Measurements from ENCODE around the gene CCL21.
"Not testable (repeated sequence)": the region's sequence is repeated elsewhere in the genome, so short reads cannot be mapped to it uniquely, and the experiment has no call there.

Gene CCL21, protein sequence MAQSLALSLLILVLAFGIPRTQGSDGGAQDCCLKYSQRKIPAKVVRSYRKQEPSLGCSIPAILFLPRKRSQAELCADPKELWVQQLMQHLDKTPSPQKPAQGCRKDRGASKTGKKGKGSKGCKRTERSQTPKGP

DNA sequence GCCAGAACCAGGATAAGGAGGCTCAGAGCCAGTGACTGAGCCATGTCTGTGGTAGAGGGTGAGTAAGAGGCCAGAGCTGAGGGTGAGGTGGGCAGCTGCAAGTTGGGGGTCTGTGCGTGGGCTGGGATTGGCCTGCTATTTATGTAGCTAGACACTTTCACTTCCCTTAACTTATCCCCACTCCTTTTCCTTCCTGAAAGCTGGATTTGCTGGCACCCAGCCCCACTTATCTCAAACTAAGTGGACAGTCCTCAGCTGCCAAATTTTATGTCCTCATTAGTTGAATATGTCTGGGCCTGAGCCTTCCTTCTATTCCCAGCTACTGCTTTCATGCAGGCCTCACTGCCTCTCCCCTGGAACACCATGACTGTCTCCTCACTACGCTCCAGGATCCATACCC is at the start of gene CCL21:
CCL21 (minus strand) TSS at position 114 of the 400 bp plus-strand sequence; CDS start at position 44, 70 bp downstream.
- Histone ChIP-seq H3K27me3 (ENCODE audit: control insufficient read depth, insufficient read depth, low read length) (no peaks in the 10 kb centered on the region), H3K4me1 (ENCODE audit: control insufficient read depth, insufficient read depth, low read length) (no peaks in the 10 kb centered on the region), H3K9ac (ENCODE audit: low read depth, low read length) (no peak within 1 kb of the TSS), H3K27ac (ENCODE audit: low read depth, low read length) (no peak within 1 kb of the TSS), H3K36me3 (ENCODE audit: control insufficient read depth, insufficient read depth, low read length) (no peaks in the 10 kb centered on the region), H3K9me3 (ENCODE audit: control insufficient read depth, insufficient read depth, low read length) (no peaks in the 10 kb centered on the region), H3K4me3 (ENCODE audit: low read depth, low read length) (no peak within 1 kb of the TSS)

DNA sequence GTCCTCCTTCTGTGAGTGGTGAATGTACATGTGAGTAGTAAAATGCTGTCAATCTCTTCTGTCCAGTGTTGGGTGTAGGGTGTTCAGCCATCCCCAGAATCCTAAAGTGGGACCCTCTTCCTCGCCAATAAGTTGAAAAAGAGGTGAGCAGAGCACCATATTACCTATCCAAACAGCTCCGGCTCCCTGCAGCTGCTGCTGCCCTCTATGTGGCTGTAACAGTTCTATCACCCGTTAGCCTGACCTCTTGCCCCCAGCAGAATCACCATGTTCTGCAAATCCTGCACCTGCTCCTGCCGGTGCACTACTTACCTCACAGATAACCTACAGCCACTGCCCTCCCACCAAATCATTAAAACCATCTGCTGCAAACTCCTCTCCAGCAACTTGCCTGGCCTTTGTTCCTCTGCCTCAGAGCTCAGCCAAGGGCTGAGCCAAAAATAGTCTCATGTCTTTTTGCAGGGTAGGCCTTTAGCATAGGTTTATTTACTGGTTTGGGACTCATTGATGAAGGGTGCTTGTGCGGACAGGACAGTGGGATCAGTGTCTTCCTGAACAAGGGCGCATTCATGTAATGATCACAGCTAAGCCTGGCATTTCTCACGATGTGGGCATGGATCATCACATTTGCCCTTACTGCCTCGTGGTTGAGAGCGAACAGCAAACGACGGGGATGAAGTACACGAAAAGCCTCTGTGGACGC is 49.6 kb upstream of the CCL21 start:
- Histone ChIP-seq H3K27ac (ENCODE audit: low read depth, low read length) (no peak overlapping the region), H3K4me1 (ENCODE audit: control insufficient read depth, insufficient read depth, low read length) (no peaks in the 10 kb centered on the region), H3K36me3 (ENCODE audit: control insufficient read depth, insufficient read depth, low read length) (no peaks in the 10 kb centered on the region), H3K9ac (ENCODE audit: low read depth, low read length) (no peak overlapping the region), H3K9me3 (ENCODE audit: control insufficient read depth, insufficient read depth, low read length) (no peaks in the 10 kb centered on the region), H3K4me3 (ENCODE audit: low read depth, low read length) (no peak overlapping the region), H3K27me3 (ENCODE audit: control insufficient read depth, insufficient read depth, low read length) (no peaks in the 10 kb centered on the region)

GRCh38 chr9:34750320-34750719 is 40.4 kb upstream of the CCL21 start:
- not testable (repeated sequence) for H3K9me3 ChIP-seq (ENCODE audit: control insufficient read depth, insufficient read depth, low read length); H3K9ac ChIP-seq (ENCODE audit: low read depth, low read length); H3K4me1 ChIP-seq (ENCODE audit: control insufficient read depth, insufficient read depth, low read length); H3K27me3 ChIP-seq (ENCODE audit: control insufficient read depth, insufficient read depth, low read length); H3K36me3 ChIP-seq (ENCODE audit: control insufficient read depth, insufficient read depth, low read length); H3K4me3 ChIP-seq (ENCODE audit: low read depth, low read length); H3K27ac ChIP-seq (ENCODE audit: low read depth, low read length)

GRCh38 chr9:34746526-34746925 is 36.6 kb upstream of the CCL21 start:
- Histone ChIP-seq H3K9ac (ENCODE audit: low read depth, low read length) (no peak overlapping the region), H3K27me3 (ENCODE audit: control insufficient read depth, insufficient read depth, low read length) (no peaks in the 10 kb centered on the region), H3K4me3 (ENCODE audit: low read depth, low read length) (no peak overlapping the region), H3K4me1 (ENCODE audit: control insufficient read depth, insufficient read depth, low read length) (no peaks in the 10 kb centered on the region), H3K27ac (ENCODE audit: low read depth, low read length) (no peak overlapping the region), H3K36me3 (ENCODE audit: control insufficient read depth, insufficient read depth, low read length) (no peaks in the 10 kb centered on the region), H3K9me3 (ENCODE audit: control insufficient read depth, insufficient read depth, low read length) (peaks cover 3% of the 10 kb centered on the region; the same call in 1 of the 2 replicates)

DNA sequence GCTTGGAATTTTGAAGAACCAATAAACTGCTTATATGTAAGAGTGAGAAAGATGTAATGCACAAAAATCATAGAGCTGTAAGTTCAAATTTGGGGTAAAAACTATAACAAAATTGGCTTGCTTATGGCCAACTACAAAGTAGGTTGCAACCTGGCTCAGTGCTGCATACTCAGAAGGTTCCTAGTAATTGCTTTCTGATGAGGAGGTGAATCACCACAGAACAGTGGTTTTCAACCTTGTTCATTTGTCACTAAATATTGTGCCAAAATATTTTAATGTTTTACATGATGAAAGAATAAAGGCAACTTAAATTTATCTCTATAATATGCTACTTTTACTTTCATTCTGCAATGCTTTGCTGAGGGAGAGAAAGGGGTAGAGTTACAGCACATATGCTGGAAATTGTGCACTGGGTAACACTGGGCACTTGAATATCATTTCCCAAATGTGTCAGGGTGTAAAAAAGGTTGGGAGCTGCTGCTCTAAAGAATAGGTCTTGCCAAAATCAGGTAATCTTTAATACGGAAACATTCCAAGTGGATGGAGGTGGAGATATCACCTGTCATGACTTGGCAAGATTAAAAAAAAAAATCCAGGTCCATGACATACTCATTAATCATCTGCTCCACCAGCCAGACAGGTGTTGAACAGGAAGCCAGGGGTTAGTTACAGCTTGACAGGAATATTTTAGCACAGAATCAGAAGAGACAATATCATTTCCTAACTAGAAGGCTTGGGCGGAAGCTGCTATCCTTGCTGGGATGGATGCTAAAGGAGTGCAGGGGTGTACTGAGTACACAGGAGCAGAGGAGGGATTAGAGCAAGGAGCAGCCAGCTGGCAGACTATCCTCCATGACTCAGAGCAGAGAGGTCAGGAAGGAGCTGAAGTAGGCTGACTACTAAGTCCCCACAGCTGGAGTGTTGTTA is 34.6 kb upstream of the CCL21 start:
- Histone ChIP-seq H3K4me3 (ENCODE audit: low read depth, low read length) (no peak overlapping the region), H3K27ac (ENCODE audit: low read depth, low read length) (no peak overlapping the region)

GRCh38 chr9:34742710-34743109 is 32.8 kb upstream of the CCL21 start:
- Histone ChIP-seq H3K9ac (ENCODE audit: low read depth, low read length) (no peak overlapping the region), H3K36me3 (ENCODE audit: control insufficient read depth, insufficient read depth, low read length) (no peaks in the 10 kb centered on the region), H3K27me3 (ENCODE audit: control insufficient read depth, insufficient read depth, low read length) (no peaks in the 10 kb centered on the region), H3K27ac (ENCODE audit: low read depth, low read length) (no peak overlapping the region), H3K4me1 (ENCODE audit: control insufficient read depth, insufficient read depth, low read length) (no peaks in the 10 kb centered on the region), H3K9me3 (ENCODE audit: control insufficient read depth, insufficient read depth, low read length) (peaks cover 2% of the 10 kb centered on the region; the same call in 1 of the 2 replicates), H3K4me3 (ENCODE audit: low read depth, low read length) (no peak overlapping the region)

More for the DNA sequence above, 34.6 kb upstream of the CCL21 start:
- Histone ChIP-seq H3K9me3 (ENCODE audit: control insufficient read depth, insufficient read depth, low read length) (peaks cover 3% of the 10 kb centered on the region; the same call in 1 of the 2 replicates), H3K36me3 (ENCODE audit: control insufficient read depth, insufficient read depth, low read length) (no peaks in the 10 kb centered on the region), H3K9ac (ENCODE audit: low read depth, low read length) (no peak overlapping the region), H3K27me3 (ENCODE audit: control insufficient read depth, insufficient read depth, low read length) (no peaks in the 10 kb centered on the region), H3K4me1 (ENCODE audit: control insufficient read depth, insufficient read depth, low read length) (no peaks in the 10 kb centered on the region)

- no peak overlapping the region for H3K9ac ChIP-seq (ENCODE audit: low read depth, low read length)
- no peaks in the 10 kb centered on the region for H3K36me3 ChIP-seq (ENCODE audit: control insufficient read depth, insufficient read depth, low read length)
- H3K4me1 ChIP-seq (ENCODE audit: control insufficient read depth, insufficient read depth, low read length) = no peaks in the 10 kb centered on the region
- no peaks in the 10 kb centered on the region for H3K9me3 ChIP-seq (ENCODE audit: control insufficient read depth, insufficient read depth, low read length)
- no peak overlapping the region for H3K27ac ChIP-seq (ENCODE audit: low read depth, low read length)
- no peak overlapping the region for H3K4me3 ChIP-seq (ENCODE audit: low read depth, low read length)
- H3K27me3 ChIP-seq (ENCODE audit: control insufficient read depth, insufficient read depth, low read length) = no peaks in the 10 kb centered on the region
Measured at GRCh38 chr9:34741628-34742027, 31.7 kb upstream of the CCL21 start.

GRCh38 chr9:34740176-34740575 is 30.2 kb upstream of the CCL21 start:
- not testable (repeated sequence) for H3K36me3 ChIP-seq (ENCODE audit: control insufficient read depth, insufficient read depth, low read length); H3K27ac ChIP-seq (ENCODE audit: low read depth, low read length); H3K4me3 ChIP-seq (ENCODE audit: low read depth, low read length); H3K9me3 ChIP-seq (ENCODE audit: control insufficient read depth, insufficient read depth, low read length); H3K27me3 ChIP-seq (ENCODE audit: control insufficient read depth, insufficient read depth, low read length); H3K9ac ChIP-seq (ENCODE audit: low read depth, low read length); H3K4me1 ChIP-seq (ENCODE audit: control insufficient read depth, insufficient read depth, low read length)

GRCh38 chr9:34737677-34738260 is 27.8 kb upstream of the CCL21 start:
- no peak overlapping the region for H3K27ac ChIP-seq (ENCODE audit: low read depth, low read length)
- no peaks in the 10 kb centered on the region for H3K36me3 ChIP-seq (ENCODE audit: control insufficient read depth, insufficient read depth, low read length)
- H3K9me3 ChIP-seq (ENCODE audit: control insufficient read depth, insufficient read depth, low read length) = no peaks in the 10 kb centered on the region
- no peaks in the 10 kb centered on the region for H3K4me1 ChIP-seq (ENCODE audit: control insufficient read depth, insufficient read depth, low read length)
- H3K4me3 ChIP-seq (ENCODE audit: low read depth, low read length) = no peak overlapping the region
- no peak overlapping the region for H3K9ac ChIP-seq (ENCODE audit: low read depth, low read length)
- H3K27me3 ChIP-seq (ENCODE audit: control insufficient read depth, insufficient read depth, low read length) = no peaks in the 10 kb centered on the region

DNA sequence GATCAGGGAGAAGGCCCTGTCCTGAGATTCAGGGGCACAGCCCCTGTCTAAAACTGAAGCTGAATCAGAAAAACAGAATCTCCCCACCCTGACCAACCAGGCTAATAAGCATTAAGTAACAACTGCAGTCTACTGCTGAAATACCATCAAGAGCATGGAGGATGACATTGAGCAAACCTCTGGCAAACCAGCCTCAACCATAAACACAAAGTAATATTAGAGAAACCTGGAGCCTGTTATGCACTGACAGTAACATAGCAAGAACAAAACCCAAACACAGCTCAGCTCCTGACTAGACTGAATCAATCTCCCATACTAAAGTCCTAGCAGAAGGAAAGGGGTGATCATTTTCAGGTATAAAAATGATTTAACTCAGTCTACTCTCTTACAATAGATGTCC is 24.8 kb upstream of the CCL21 start:
- H3K9ac ChIP-seq (ENCODE audit: low read depth, low read length) = no peak overlapping the region
- no peaks in the 10 kb centered on the region for H3K9me3 ChIP-seq (ENCODE audit: control insufficient read depth, insufficient read depth, low read length)
- no peaks in the 10 kb centered on the region for H3K36me3 ChIP-seq (ENCODE audit: control insufficient read depth, insufficient read depth, low read length)
- H3K27me3 ChIP-seq (ENCODE audit: control insufficient read depth, insufficient read depth, low read length) = no peaks in the 10 kb centered on the region
- H3K4me3 ChIP-seq (ENCODE audit: low read depth, low read length) = no peak overlapping the region
- no peaks in the 10 kb centered on the region for H3K4me1 ChIP-seq (ENCODE audit: control insufficient read depth, insufficient read depth, low read length)
- H3K27ac ChIP-seq (ENCODE audit: low read depth, low read length) = no peak overlapping the region

All from HUES48 (cell line).